GM21529 (cell line): ENCODE results near the gene CST9.
"Not testable (repeated sequence)": the region's sequence is repeated elsewhere in the genome, so short reads cannot be mapped to it uniquely, and the experiment has no call there.

Experiments used
- ATAC-seq: cut with Tn5 transposase; IDR thresholded peaks from one replicate; pipeline ENCODE4 v1.9.1; 2021; ENCODE audit not compliant: unreplicated experiment

Gene CST9

GRCh38 chr20:23588434-23589403 lies 17.0 kb downstream of the CST9 start:
- ATAC-seq: no peak

GRCh38 chr20:23587631-23588030 lies 18.1 kb downstream of the CST9 start:
- ATAC-seq: no peak

GRCh38 chr20:23586735-23587525 lies 18.8 kb downstream of the CST9 start:
- no peak for ATAC-seq

- ATAC-seq: no peak
Observed at GRCh38 chr20:23585808-23586734, 19.6 kb downstream of the CST9 start.

GRCh38 chr20:23585449-23585807 lies 20.3 kb downstream of the CST9 start:
- ATAC-seq: no peak

GRCh38 chr20:23584434-23585199 lies 21.1 kb downstream of the CST9 start:
- ATAC-seq: no peak

GRCh38 chr20:23583526-23583925 lies 22.2 kb downstream of the CST9 start:
- no peak for ATAC-seq

- ATAC-seq: no peak
Observed at GRCh38 chr20:23582293-23582692, 23.4 kb downstream of the CST9 start.

- ATAC-seq: not testable (repeated sequence)
Observed at GRCh38 chr20:23581833-23582232, 23.9 kb downstream of the CST9 start.

GRCh38 chr20:23574977-23575376 lies 30.7 kb downstream of the CST9 start:
- ATAC-seq: no peak

GRCh38 chr20:23570178-23570760 lies 35.4 kb downstream of the CST9 start:
- no peak for ATAC-seq

GRCh38 chr20:23569570-23569969 lies 36.1 kb downstream of the CST9 start:
- ATAC-seq: no peak

GRCh38 chr20:23568971-23569330 lies 36.8 kb downstream of the CST9 start:
- ATAC-seq: no peak

GRCh38 chr20:23568320-23568970 lies 37.3 kb downstream of the CST9 start, which contains the start of gene CST9L:
Gene CST9L, minus strand, starts transcription at chr20:23568484. Its CDS starts 34 bp downstream, at chr20:23568450.
- ATAC-seq: no peak

GRCh38 chr20:23566199-23566932 lies 39.4 kb downstream of the CST9 start:
- no peak for ATAC-seq

- ATAC-seq: no peak
Observed at GRCh38 chr20:23565503-23566045, 40.1 kb downstream of the CST9 start.

- ATAC-seq: no peak
Observed at GRCh38 chr20:23564927-23565326, 40.8 kb downstream of the CST9 start.

- ATAC-seq: no peak
Observed at GRCh38 chr20:23562721-23563342, 42.9 kb downstream of the CST9 start.
